DMS153 (cell line): ENCODE data around the gene STC2.
A peak's percentile ranks its signal among the peaks of the same experiment; 100 is the strongest.
"Not testable (repeated sequence)": the region's sequence is repeated elsewhere in the genome, so short reads cannot be mapped to it uniquely, and the experiment has no call there.

Experiments
- DNase-seq: peaks from one replicate; lab custom pipeline; 2025; lab: John Stamatoyannopoulos, UW

STC2 gene, protein sequence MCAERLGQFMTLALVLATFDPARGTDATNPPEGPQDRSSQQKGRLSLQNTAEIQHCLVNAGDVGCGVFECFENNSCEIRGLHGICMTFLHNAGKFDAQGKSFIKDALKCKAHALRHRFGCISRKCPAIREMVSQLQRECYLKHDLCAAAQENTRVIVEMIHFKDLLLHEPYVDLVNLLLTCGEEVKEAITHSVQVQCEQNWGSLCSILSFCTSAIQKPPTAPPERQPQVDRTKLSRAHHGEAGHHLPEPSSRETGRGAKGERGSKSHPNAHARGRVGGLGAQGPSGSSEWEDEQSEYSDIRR

DNA sequence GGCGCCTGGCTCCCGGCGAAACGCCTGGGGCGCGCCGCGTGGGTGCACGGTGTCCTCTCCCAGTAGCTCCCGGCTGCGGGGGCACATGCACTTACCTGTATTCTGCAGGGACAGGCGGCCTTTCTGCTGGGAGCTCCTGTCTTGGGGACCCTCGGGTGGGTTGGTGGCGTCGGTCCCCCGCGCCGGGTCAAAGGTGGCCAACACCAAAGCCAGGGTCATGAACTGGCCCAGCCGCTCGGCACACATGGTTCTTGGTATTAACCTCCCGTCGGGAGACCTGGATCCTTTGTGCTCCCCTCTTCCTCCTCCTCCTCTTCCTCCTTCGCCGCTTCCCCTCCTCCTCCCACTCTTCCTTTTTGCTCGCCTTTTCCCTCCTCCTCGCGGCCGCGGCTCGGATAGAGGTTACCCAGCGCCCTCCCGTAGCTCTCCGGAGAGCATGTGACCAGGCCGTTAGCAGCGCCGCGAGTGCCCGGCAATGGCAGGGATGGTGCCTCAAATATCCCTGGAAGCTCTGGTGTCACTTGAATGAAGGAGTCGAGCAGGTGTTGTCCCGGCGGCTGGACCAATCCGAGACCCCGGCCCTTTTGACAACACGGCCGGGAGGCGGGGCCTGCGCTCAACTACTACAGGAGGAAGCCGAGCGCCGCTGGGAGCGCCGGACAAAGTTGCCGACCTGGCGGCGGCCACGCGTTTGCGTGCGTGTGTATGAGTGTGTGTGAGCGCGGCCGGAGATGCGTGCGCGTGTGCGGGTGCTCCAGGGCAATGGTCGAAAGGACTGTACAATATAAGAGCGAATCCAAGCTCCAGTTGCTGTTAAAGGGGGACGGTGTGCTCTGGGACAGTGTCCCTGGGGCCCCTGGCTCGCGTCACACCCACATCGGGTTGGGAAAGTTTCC, at the start of gene STC2:
Gene STC2, minus strand, starts transcription at position 467 of the 896 bp plus-strand sequence. Its CDS starts 221 bp downstream, at position 246.
- peak; percentile 74 for DNase-seq

DNA sequence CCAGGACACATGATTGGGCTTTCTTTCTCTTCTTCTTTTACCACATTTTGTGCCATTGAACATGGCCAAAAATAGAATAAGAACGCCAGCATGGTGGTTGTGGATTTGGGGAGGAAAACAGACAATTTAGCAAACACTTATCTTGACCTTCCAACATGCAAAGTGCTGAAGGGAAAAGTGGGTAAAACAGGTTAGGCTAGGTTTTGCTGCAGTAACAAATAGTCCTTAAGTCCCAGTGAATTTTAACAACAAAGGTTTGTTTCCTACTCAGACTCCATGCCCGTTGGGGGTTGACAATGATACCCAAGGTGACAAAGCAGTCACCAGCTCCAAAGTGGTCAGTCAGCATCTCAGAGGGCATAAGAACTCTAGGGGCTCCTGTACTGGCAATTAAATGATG, 43.2 kb upstream of the STC2 start:
- DNase-seq: no peak

DNA sequence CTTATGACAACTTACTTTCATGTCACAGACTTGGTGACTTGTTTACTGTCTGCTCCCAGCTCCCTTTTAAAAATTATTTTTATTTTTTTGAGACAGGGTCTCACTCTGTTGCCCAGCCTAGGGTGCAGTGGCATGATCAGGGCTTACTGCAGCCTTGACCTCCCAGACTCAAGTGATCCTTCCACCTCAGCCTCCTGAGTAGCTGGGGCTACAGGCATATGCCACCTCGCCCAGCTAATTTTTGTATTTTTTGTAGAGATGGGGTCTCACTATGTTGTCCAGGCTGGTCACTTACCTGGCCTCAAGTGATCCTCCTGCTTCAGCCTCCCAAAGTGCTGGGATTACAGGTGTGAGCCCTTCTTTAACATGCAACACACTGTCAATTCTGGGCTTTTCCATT, 35.2 kb upstream of the STC2 start:
- not testable (repeated sequence) for DNase-seq

DNA sequence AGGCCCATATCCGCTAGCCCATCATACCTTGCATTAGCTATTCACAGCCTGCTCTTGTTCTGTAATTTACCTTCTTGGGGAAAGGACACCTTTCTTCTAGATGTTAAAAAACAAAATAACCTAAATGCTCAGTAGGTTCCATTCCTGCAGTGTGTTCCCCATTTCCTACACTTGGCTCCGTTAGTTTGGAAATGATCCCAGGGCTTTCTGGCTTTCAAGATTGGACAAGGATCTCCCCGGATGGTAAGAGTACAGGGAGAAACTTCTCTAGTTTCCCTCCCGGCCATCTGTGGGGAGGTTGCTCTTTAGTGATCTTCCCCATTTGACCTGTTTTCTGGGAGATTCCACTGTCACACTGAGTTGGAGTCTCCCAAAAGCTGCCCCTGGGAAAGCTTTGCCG, 27.3 kb upstream of the STC2 start:
- DNase-seq: no peak

DNA sequence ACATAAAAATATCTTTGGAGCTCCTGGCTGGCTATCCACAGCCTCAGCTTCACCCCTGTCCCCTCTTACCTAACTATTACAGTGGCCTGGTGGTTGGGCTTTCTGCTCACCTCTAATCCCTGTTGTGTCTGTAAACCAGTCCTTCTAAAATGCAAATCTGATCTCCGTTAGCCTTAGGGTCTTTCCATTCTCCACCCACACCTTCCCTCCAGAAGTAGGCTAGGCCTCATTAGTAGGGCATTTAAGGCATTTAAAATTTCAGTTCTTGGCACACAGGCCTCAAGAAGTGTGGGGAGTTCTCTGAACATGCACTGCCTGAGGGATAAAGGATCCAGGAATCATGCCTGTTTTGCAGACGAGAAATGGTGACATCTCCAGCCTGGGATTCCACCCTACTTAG, 26.4 kb upstream of the STC2 start:
- no peak for DNase-seq

DNA sequence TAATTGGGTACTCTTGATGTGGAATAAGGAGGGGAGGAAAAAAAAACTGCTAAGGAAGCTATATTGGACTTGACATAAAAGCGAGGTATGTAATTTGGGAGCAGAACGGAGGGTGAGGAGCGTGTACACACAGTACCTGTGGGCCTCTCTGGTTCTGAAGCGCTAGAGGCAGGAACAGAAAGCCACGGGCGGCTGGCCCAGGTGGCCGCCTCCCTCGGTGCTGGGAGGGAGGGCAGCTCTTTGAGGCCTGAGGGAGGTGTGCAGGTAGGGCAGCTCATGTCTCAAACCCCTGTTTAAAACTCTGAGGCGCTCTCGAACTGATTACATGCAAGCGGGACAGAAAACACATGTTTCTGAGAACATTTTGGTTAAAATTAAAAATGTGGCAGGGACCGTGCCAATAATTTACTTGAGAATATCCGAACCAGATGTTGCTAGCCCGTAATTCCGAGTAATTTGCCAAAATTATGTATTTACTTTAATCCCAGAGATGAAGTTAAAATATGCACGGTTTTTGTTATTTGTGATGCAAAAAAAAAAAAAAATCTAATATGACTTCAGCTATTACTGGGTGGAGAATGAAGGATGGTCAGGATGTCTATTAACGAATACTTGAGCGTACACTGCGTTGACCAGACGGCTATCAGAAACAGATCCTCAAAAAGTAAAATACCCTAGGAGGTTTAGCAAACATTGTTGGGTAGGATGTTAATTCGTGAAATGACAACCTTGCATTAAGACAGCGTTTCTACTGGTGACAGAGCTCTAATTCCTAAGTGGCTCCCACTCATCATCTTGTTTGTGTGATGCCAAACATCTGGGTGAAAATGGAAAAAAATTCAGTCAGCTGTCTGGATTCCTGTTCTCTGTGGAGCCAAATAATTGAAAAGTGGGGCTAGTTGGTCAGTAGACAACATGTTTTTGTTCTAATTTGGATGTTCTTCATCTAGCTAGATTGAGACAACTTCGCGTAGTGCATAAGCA, 24.4 kb upstream of the STC2 start:
- no peak for DNase-seq

DNA sequence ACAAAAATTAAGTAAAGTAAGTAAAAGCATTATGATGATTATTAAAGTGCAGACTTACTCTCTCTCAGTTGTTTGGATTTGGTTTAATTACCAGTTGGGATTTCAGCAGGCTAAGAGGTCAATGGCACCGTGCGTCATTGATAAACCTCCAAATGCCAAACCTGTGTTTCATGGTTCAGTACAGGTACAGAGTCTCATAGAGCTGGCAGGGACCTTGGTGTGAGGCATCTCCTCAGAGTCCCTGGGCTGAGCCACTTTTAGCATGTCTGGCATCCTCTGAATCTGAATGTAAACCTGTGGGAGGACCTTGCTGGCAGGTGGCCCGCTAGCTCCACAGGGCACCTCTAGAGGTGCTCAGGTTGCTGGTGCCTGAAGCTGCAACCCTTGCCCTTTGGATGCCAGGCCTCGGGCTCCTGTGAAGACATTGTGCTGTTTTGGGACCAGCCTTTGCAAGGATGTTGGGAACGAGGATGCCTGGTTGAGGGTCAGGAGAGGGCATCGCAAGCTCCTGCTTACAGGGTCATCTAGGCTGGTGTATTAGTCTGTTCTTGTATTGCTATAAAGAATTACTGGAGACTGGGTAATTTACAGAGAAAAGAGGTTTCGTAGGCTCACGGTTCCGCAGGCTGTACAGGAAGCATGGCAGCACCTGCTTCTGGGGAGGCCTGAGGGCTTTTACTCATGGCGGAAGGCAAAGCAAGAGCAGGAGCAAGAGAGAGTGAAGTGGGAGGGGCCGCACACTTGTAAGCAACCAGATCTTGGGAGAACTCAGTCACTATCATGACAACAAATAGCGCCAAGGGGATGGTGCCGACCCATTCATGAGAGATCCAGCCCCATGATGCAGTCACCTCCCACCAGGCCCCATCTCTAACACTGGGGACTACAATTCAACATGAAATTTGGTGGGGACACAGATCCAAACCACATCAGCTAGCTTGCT, 14.9 kb upstream of the STC2 start:
- no peak for DNase-seq

DNA sequence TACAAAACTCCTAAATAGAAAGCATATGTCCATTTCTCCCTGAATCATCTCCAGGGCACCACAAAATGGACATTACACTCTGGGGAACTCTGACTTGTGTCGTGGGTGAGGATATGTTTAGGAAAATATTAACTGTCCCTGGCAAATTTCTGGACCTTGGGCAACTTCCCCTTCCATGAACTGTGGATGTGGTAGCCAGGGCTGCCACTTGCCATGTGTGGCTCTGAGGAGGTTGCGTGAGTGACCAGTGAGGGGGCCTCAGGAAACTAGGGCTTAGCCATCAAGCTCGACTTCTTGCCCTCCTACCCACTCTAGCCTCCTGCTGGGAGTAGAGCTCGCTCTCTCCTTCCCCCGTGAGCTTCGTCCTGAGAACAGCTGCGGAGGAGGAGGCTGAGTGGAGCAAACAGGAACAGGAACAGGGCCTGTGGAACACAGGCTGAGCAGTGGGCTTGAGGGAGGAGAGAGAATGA, 13.8 kb upstream of the STC2 start:
- no peak for DNase-seq

DNA sequence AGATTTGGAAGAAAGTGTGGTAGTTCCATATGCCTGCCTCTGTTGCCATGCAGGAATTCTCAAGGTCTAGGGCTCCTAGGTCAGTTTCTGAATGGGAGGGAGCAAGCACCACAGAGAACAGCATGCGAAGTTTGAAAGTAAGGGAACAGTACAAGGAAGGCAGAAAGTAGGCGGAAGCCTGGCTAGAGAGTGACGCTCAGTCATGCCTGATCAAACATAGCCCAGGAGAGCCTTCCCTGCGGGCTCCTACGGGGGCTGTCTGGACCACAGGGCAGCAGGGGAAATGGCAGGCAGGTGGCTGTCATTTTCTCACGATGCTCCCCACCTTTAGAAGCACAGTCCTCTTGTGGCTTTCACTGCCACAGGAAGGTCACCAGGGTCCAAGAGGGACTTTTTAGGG, 12.8 kb upstream of the STC2 start:
- DNase-seq: no peak

DNA sequence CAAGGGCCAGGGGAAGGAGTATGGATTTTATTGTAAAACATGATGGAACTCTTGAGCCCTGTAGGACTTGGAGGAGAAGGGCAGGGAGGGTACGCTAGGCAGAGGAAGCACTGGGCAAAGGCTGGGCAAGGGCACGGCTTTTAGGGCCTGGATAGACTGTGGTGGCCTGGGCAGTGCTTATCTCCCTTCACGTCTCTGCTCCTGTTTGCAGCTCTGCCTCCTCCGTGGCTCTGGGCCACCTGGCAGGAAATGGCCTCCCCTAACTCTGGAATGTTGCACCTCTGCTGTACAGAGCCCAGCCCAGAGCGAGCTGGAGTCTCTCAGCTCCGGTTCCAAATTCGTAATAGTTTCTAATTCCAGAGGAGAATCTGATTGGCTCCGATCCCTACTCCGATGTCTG, 12.2 kb upstream of the STC2 start:
- no peak for DNase-seq

DNA sequence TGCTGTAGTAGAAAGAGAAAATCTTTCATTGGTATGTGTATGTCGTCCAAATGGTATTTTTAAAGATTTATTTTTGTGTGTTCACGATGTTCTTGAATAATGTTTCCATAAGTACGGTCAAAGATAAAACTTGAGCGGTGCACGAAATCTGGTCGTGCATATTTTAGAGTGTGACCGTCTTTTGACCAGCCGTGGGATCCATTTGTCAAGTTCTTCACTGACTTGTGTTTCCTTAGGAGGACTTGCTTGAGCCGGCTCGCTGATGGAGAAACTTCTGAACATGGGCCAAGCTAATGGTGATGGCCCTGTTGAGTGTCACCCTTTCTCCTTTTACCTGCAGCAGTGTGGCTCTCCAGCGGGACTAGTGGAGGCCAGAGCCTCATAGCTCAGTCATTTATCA, 11.1 kb upstream of the STC2 start:
- no peak for DNase-seq

DNA sequence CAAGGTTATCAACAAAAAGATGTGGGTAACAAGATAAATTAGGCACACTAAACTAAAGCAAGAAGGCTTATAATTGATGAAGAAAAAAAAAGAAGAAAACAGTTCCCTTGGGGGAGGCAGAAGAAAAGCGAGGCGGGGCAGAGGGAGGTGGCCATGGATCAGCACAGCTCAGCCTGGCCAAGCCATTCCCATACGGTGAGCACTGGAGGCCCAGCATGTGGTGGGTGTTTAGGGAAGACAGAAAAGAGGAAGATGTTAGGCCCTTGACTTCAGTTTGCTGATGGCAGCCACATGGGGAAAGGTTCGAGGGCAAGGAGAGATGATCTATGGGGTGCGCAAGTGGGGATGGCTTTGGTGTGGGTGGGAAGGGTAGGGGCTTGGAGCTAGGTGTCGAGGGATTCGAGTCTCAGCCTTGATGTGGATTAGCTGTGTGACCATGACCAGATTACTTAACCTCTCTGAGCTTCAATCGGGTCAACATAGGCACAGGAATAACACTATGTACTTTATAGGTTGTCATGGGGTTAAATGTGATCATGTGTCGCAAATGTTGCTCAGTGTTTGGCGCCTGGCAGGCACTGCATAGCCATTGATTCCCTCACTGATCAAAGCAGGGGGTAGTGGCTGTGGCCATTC, 10.3 kb upstream of the STC2 start:
- DNase-seq: no peak

DNA sequence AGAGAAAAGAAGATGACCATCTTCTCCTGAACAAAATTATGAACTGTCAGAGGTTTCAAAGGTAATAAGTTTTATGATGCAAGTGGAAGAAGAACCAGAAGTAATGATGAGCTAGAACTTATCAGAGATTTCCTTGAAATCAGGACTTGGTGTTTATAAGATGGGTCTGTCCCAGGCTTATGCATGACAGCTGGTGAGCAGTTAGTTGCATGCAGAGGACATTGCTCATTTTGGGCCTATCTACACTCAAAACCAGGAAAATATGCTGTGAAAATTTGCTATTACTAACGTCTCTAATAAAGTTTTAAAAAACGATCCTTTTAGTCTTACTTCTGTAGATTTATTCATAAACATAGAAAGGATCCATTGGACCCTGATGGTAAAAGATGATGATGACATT, 6.6 kb upstream of the STC2 start:
- no peak for DNase-seq

DNA sequence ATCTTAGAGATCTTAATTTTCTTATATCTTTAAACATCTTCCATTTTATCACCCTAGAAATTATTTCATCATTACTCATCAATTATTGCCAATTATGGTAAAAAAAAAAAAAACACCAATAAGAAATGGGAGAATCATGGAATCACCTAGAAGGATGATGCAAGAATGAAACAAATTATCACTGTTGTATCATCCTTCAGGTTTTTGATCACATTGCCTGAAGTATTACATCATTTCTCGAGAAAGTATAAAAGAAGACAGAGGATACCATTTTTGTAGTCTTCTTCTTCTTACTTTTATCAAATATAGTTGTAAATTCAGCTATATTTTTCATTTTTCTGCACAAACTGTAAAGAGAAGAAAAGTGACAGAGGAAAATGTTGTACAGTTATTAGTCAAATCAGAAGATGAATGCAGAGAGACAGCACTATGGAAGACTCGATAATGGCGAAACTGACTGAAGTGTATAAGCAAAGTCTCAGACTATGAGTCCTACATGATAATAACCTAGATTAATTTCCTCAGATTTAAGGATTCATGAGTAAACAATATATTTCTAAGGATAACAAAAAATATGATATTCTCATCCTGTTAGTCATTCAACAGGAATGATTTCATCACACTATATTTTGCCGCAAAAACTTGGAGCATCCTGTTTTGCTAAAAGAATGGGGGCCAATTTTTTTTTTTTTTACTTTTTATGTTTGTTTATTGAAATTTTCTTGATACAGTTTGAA, 5.9 kb upstream of the STC2 start:
- DNase-seq: no peak

DNA sequence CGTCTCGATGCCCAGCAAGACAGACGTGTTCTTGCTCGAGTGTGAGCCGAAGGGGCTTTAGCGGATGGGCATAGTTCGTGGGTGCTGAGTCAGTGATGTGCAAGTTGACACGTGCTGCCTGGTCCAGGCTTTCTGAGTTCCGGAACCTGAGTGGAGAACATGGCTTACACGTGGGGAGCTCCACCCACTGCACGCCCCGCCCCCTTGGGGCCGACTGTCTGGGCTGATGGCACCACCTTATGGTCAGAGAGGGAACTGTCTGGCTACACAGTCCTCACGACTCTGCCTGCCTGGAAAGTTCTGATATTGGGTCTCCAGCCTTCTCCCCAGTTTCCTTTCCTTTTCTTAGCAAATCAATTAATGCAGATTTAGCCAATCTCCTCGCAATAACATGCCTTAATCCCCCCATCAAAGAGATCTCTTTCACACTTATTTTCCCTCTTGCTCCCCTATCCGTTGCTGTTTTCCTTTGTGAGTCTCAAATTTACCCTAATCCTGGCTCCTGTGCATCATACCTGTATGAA, 3.8 kb upstream of the STC2 start:
- DNase-seq: no peak

DNA sequence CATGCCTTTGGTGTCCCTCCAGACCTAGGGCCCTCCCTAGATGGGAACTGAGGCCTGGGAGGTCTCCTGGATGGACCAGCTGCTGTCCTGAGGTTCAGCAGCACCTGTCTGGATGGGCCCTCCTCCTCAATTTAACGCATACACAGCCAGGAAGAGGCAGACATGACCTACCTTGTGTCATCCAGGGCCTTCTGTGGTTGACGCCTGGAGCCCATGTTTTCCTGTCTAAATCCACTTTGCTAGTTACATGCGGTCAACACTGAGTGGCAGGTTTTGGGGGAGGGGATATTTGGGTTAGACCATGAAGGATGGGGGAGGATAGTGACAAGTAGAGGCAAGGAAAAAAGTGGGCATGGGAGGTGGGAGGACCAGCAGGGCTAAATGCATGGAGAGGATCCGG, 3.1 kb upstream of the STC2 start:
- no peak for DNase-seq

DNA sequence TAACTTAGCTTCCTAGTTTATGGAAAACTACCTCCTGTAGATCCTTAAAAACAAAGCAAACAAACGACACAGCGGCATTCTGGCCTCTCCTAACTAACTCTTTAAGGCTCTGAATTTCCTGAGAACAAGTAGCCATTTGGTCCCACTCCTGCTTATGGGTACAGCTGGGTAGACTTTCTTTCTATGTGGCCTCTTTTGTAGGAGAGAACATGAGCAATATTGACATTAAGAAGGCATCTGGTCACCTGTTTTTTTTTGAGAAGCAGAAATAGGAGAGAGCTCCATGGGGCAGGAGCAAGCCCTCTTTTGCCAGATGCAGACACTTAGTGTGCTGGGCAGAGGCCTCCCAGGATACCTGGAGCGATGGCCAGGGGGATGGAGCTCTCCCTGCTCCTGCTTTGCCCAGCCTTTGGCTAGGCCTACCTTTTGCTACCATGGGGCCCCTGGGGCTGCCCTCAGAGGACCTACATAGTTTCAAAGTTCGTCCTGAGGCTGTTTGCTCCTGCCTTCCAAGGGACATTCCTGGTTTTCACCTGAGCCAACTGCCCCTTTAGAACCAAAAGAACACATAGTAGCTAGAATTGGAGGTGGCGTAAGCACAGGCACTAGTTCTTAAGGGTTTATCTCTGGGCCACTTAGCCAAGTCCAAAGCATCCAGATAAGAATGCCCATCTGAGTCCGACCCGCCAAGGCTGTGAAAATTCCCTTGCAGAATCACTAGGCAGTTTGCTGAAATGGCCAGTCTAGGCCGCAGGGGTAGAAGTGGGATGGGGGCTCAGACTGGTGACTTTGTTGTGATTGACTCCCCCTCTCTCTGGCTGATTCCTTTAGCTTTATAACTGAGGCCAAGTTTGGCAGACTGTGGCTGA, 2.4 kb upstream of the STC2 start:
- no peak for DNase-seq
